Natural killer cell treated with Interleukin-12 subunit alpha and Interleukin-12 subunit beta and Interleukin-15 and Interleukin-18, amount 100 ng/mL, for 72 hours (primary cell): Measurements from ENCODE around the gene MATCAP1. TPM values are rescaled to one million over a fixed set of nuclear protein-coding genes. Genes with fewer than 3 reads are reported as not detected.

ENCODE experiments used
- ATAC-seq, 2 donors: fragments of 150-1000 bp; cut with Tn5 transposase in 1 of 2; sonication (Bioruptor Pico), chemical (Tn5 transposase) in 1 of 2; 2 replicates each; pipeline ENCODE4 v1.10.0; 2021
- DNase-seq: peaks from one replicate; pipeline ENCODE4 v3.0.0; 2022; ENCODE audit warnings: low spot score
- H3K27ac Mint-ChIP-seq, 2 donors: 1 replicate in 1 of 2; 2 replicates in 1 of 2; pipeline ENCODE4 v1.8.0; 2022; ENCODE audit warnings: mixed read lengths in 2 of 2, mild to moderate bottlenecking in 1 of 2, moderate library complexity in 1 of 2
- H3K27me3 Mint-ChIP-seq, 2 donors: 1 replicate in 1 of 2; 2 replicates in 1 of 2; pipeline ENCODE4 v1.8.0; 2022; ENCODE audit warnings: mixed read lengths in 2 of 2
- H3K36me3 Mint-ChIP-seq: one replicate; pipeline ENCODE4 v1.8.0; 2022; ENCODE audit warnings: mixed read lengths
- H3K4me1 Mint-ChIP-seq, 2 donors: 1 replicate in 1 of 2; 2 replicates in 1 of 2; pipeline ENCODE4 v1.8.0; 2022; ENCODE audit warnings: low read depth in 2 of 2, mixed read lengths in 2 of 2, mild to moderate bottlenecking in 1 of 2
- H3K4me3 Mint-ChIP-seq: one replicate; pipeline ENCODE4 v1.8.0; 2022; ENCODE audit warnings: mixed read lengths
- H3K9me3 Mint-ChIP-seq: 2 replicates; pipeline ENCODE4 v1.8.0; 2022; ENCODE audit warnings: mixed read lengths
- total RNA-seq, 2 donors: library from RNA; stranded (reverse); gene quantifications; one replicate each; pipeline ENCODE4 v1.2.3, GENCODE V29; 2022

The MATCAP1 gene
- 10 to 100 TPM; 33.2 to 33.8 TPM for total RNA-seq

GRCh38 chr16:67183627-67184452 is at the start of gene MATCAP1:
MATCAP1 (minus strand) TSS chr16:67183963; CDS start chr16:67180610, 3,353 bp downstream.
- H3K36me3 Mint-ChIP-seq: no peaks in the 10 kb centered on the region
- H3K4me1 Mint-ChIP-seq: peaks cover 10% of the 10 kb centered on the region in 2 donors
- H3K27me3 Mint-ChIP-seq: peaks cover 0 to 5% of the 10 kb centered on the region in 2 donors
- peak; percentile 97 for ATAC-seq
- H3K27ac Mint-ChIP-seq: no peak within 1 kb of the TSS
- H3K4me3 Mint-ChIP-seq: peak within 1 kb of the TSS; percentile 85
- DNase-seq: peak; percentile 95
- H3K9me3 Mint-ChIP-seq: no peaks in the 10 kb centered on the region

- Mint-ChIP-seq H3K9me3 (no peaks in the 10 kb centered on the region), H3K4me3 (no peak overlapping the region), H3K4me1 (peaks cover 26 to 31% of the 10 kb centered on the region in 2 donors), H3K27ac (no peak overlapping the region), H3K36me3 (peaks cover 17% of the 10 kb centered on the region), H3K27me3 (no peaks in the 10 kb centered on the region)
- no peak for ATAC-seq
- DNase-seq: no peak
Measured at GRCh38 chr16:67230809-67231660, 47.3 kb upstream of the MATCAP1 start.

- H3K27ac Mint-ChIP-seq: no peak overlapping the region
- no peak overlapping the region for H3K4me3 Mint-ChIP-seq
Measured at GRCh38 chr16:67229906-67230808, 46.4 kb upstream of the MATCAP1 start.

GRCh38 chr16:67228905-67229304 is 45.1 kb upstream of the MATCAP1 start:
- Mint-ChIP-seq H3K9me3 (no peaks in the 10 kb centered on the region), H3K4me3 (peak overlapping the region; percentile 66)

More at GRCh38 chr16:67229906-67230808, 46.4 kb upstream of the MATCAP1 start:
- H3K36me3 Mint-ChIP-seq: peaks cover 14% of the 10 kb centered on the region
- ATAC-seq (no peak), DNase-seq (no peak)
- no peaks in the 10 kb centered on the region for H3K27me3 Mint-ChIP-seq
- H3K4me1 Mint-ChIP-seq: peaks cover 31 to 38% of the 10 kb centered on the region in 2 donors
- no peaks in the 10 kb centered on the region for H3K9me3 Mint-ChIP-seq

GRCh38 chr16:67228034-67228785 is 44.4 kb upstream of the MATCAP1 start:
- H3K4me1 Mint-ChIP-seq: peaks cover 28 to 44% of the 10 kb centered on the region in 2 donors
- H3K27ac Mint-ChIP-seq: peak overlapping the region; percentile 97
- peak overlapping the region; percentile 100 for H3K4me3 Mint-ChIP-seq
- no peaks in the 10 kb centered on the region for H3K27me3 Mint-ChIP-seq
- ATAC-seq (no peak), DNase-seq (no peak)
- peaks cover 14% of the 10 kb centered on the region for H3K36me3 Mint-ChIP-seq
- H3K9me3 Mint-ChIP-seq: no peaks in the 10 kb centered on the region

More at GRCh38 chr16:67228905-67229304, 45.1 kb upstream of the MATCAP1 start:
- peaks cover 14% of the 10 kb centered on the region for H3K36me3 Mint-ChIP-seq
- peaks cover 31 to 44% of the 10 kb centered on the region in 2 donors for H3K4me1 Mint-ChIP-seq
- no peak for DNase-seq
- H3K27me3 Mint-ChIP-seq: no peaks in the 10 kb centered on the region
- H3K27ac Mint-ChIP-seq: no peak overlapping the region
- ATAC-seq: no peak

GRCh38 chr16:67227567-67227921 is 43.8 kb upstream of the MATCAP1 start:
- peaks cover 14% of the 10 kb centered on the region for H3K36me3 Mint-ChIP-seq
- H3K27me3 Mint-ChIP-seq: no peaks in the 10 kb centered on the region
- no peaks in the 10 kb centered on the region for H3K9me3 Mint-ChIP-seq
- H3K4me1 Mint-ChIP-seq: peaks cover 28 to 44% of the 10 kb centered on the region in 2 donors
- ATAC-seq: no peak
- DNase-seq: no peak
- H3K4me3 Mint-ChIP-seq: peak overlapping the region; percentile 100
- peak overlapping the region; percentile 97 for H3K27ac Mint-ChIP-seq

- Mint-ChIP-seq H3K27me3 (no peaks in the 10 kb centered on the region), H3K27ac (peak within 1 kb of the TSS; percentile 97), H3K4me3 (peak within 1 kb of the TSS; percentile 100), H3K9me3 (no peaks in the 10 kb centered on the region), H3K36me3 (peaks cover 14% of the 10 kb centered on the region), H3K4me1 (peaks cover 28 to 44% of the 10 kb centered on the region in 2 donors)
- DNase-seq (peak; percentile 99), ATAC-seq (peak; percentile 98 to 99)
Measured at GRCh38 chr16:67226804-67227566, 43.2 kb upstream of the MATCAP1 start, which contains the start of gene TMEM208. TMEM208 (plus strand) TSS chr16:67227130; CDS start chr16:67227219, 89 bp downstream.

- peaks cover 28 to 44% of the 10 kb centered on the region in 2 donors for H3K4me1 Mint-ChIP-seq
- ATAC-seq: no peak
Measured at GRCh38 chr16:67226295-67226803, 42.6 kb upstream of the MATCAP1 start.

GRCh38 chr16:67223992-67224391 is 40.2 kb upstream of the MATCAP1 start:
- H3K4me1 Mint-ChIP-seq: peaks cover 28 to 44% of the 10 kb centered on the region in 2 donors
- H3K9me3 Mint-ChIP-seq: no peaks in the 10 kb centered on the region
- no peak overlapping the region for H3K4me3 Mint-ChIP-seq
- no peak overlapping the region for H3K27ac Mint-ChIP-seq
- DNase-seq (no peak), ATAC-seq (no peak)
- peaks cover 14% of the 10 kb centered on the region for H3K36me3 Mint-ChIP-seq
- no peaks in the 10 kb centered on the region for H3K27me3 Mint-ChIP-seq

More at GRCh38 chr16:67226295-67226803, 42.6 kb upstream of the MATCAP1 start:
- no peaks in the 10 kb centered on the region for H3K27me3 Mint-ChIP-seq
- peaks cover 14% of the 10 kb centered on the region for H3K36me3 Mint-ChIP-seq
- H3K4me3 Mint-ChIP-seq: peak overlapping the region; percentile 100
- peak overlapping the region; percentile 97 for H3K27ac Mint-ChIP-seq
- H3K9me3 Mint-ChIP-seq: no peaks in the 10 kb centered on the region
- no peak for DNase-seq

GRCh38 chr16:67216612-67217490 is 33.1 kb upstream of the MATCAP1 start:
- H3K9me3 Mint-ChIP-seq: no peaks in the 10 kb centered on the region
- H3K27me3 Mint-ChIP-seq: no peaks in the 10 kb centered on the region
- ATAC-seq (no peak), DNase-seq (no peak)
- peaks cover 3 to 6% of the 10 kb centered on the region in 2 donors for H3K4me1 Mint-ChIP-seq
- H3K27ac Mint-ChIP-seq: peak overlapping the region in 1 of 2 donors; percentile 40
- no peak overlapping the region for H3K4me3 Mint-ChIP-seq
- H3K36me3 Mint-ChIP-seq: no peaks in the 10 kb centered on the region

GRCh38 chr16:67215706-67216105 is 31.9 kb upstream of the MATCAP1 start:
- ATAC-seq: no peak
- no peak overlapping the region for H3K4me3 Mint-ChIP-seq
- no peaks in the 10 kb centered on the region for H3K36me3 Mint-ChIP-seq

More at GRCh38 chr16:67215706-67216105, 31.9 kb upstream of the MATCAP1 start:
- H3K27me3 Mint-ChIP-seq: no peaks in the 10 kb centered on the region
- DNase-seq: no peak
- peaks cover 3 to 6% of the 10 kb centered on the region in 2 donors for H3K4me1 Mint-ChIP-seq
- H3K27ac Mint-ChIP-seq: peak overlapping the region in 1 of 2 donors; percentile 40
- no peaks in the 10 kb centered on the region for H3K9me3 Mint-ChIP-seq
